GM06990 (cell line): ENCODE data around the gene KCTD5.
A peak's percentile ranks its signal among the peaks of the same experiment; 100 is the strongest.
"Not testable (repeated sequence)": the region's sequence is repeated elsewhere in the genome, so short reads cannot be mapped to it uniquely, and the experiment has no call there.

Experiments used
- DNase-seq: peaks from one replicate; pipeline ENCODE4 v3.0.0-alpha.2; 2011; ENCODE audit not compliant: insufficient read length; ENCODE audit errors: extremely low read depth
- H3K27me3 ChIP-seq: replicated peaks from 2 replicates; pipeline ENCODE4 v1.6.0; 2011; ENCODE audit warnings: low read length; ENCODE audit not compliant: control insufficient read depth, insufficient read depth
- H3K36me3 ChIP-seq: 2 replicates; pipeline ENCODE4 v1.5.1; 2011; ENCODE audit warnings: low read length; ENCODE audit not compliant: control insufficient read depth, insufficient read depth
- H3K4me3 ChIP-seq: replicated peaks from 2 replicates; pipeline ENCODE4 v1.5.1; 2011; ENCODE audit warnings: low read depth, mild to moderate bottlenecking, control low read depth, low read length
- CTCF ChIP-seq: IDR thresholded peaks from 2 replicates; pipeline ENCODE4 v1.5.1; 2011; ENCODE audit warnings: low read length, control low read depth, mild to moderate bottlenecking, inconsistent platforms; ENCODE audit not compliant: insufficient read depth, poor library complexity, severe bottlenecking

Gene KCTD5

GRCh38 chr16:2680360-2680759, 2.0 kb upstream of the KCTD5 start:
- not testable (repeated sequence) for H3K36me3 ChIP-seq, H3K4me3 ChIP-seq, DNase-seq, H3K27me3 ChIP-seq

- not testable (repeated sequence) for H3K27me3 ChIP-seq, DNase-seq, H3K36me3 ChIP-seq
- H3K4me3 ChIP-seq: peak overlapping the region; percentile 95
Measured at GRCh38 chr16:2683041-2683440, 718 bp downstream of the KCTD5 start.

- not testable (repeated sequence) for DNase-seq, H3K4me3 ChIP-seq, H3K36me3 ChIP-seq, H3K27me3 ChIP-seq
Measured at GRCh38 chr16:2686075-2686474, 3.8 kb downstream of the KCTD5 start.

- Histone ChIP-seq H3K36me3 (peaks cover 13% of the 10 kb centered on the region), H3K4me3 (peak overlapping the region; percentile 49), H3K27me3 (no peaks in the 10 kb centered on the region)
- TF ChIP-seq CTCF: no peak
- peak; percentile 71 for DNase-seq
Measured at GRCh38 chr16:2686912-2687507, 4.7 kb downstream of the KCTD5 start.

- H3K4me3 ChIP-seq: peak overlapping the region; percentile 49
- no peak for TF ChIP-seq CTCF
- DNase-seq: no peak
- H3K27me3 ChIP-seq: no peaks in the 10 kb centered on the region
- peaks cover 18% of the 10 kb centered on the region for H3K36me3 ChIP-seq
Measured at GRCh38 chr16:2687531-2688308, 5.4 kb downstream of the KCTD5 start.

GRCh38 chr16:2689422-2689821, 7.1 kb downstream of the KCTD5 start:
- DNase-seq, H3K27me3 ChIP-seq, H3K4me3 ChIP-seq: not testable (repeated sequence)
- H3K36me3 ChIP-seq: peaks cover 22% of the 10 kb centered on the region

- TF ChIP-seq CTCF: no peak
- H3K4me3 ChIP-seq: no peak overlapping the region
- peaks cover 22% of the 10 kb centered on the region for H3K36me3 ChIP-seq
- no peaks in the 10 kb centered on the region for H3K27me3 ChIP-seq
- DNase-seq: no peak
Measured at GRCh38 chr16:2689968-2690801, 7.9 kb downstream of the KCTD5 start.
